ENCODE results near the gene ACTR10. TPM values are rescaled to one million over a fixed set of nuclear protein-coding genes. Genes with fewer than 3 reads are reported as not detected.

Gene ACTR10
- total and polyA plus RNA-seq, 12 donors: 49.0 to 167 (median 82.5) TPM

DNA sequence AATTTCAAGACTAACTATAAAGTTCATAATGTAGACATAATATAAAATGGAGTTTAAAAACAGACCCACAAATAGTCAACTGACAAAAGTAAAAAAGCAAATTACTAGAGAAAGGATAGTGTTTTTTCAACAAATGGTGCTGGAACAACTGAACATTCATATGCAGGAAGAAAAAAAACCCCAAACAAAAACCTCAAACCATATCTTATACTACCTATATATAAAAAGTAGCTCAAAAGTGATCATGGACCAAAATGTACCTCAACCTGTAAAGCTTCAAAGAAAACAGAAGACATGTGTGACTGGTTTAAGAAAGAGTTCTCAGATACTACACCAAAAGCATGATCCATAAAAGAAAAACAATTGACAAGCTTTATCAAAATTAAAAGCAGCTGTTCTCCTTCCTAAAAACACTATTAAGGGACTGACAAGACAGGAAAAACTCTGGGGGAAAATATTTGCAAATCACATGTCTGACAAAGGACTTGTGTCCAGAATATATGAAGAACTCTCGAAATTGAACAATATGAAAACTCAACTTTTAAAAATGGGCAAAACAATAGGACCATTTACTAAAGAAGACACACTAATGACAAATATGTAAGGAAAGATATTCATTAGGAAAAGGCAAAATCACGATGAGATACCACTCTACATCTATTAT lies 75.7 kb downstream of the ACTR10 start:
- H3K9me3 ChIP-seq (replicated peaks in 1 of 3): no peaks in the 10 kb centered on the region
- no peak overlapping the region for H3K27ac ChIP-seq
- intact Hi-C loops (cut with DNase I): no loop called here
- no peak for DNase-seq
- peaks cover 0 to 57% of the 10 kb centered on the region in 2 donors for H3K36me3 ChIP-seq (replicated peaks in 1 of 2)
- no peaks in the 10 kb centered on the region for H3K27me3 ChIP-seq
- no peak overlapping the region for H3K4me3 ChIP-seq
- 79 to 86% (median 83%) methylated on average over 2 of the region's 2 CpGs for WGBS, 4 donors
- H3K4me1 ChIP-seq (replicated peaks in 1 of 2): peaks cover 2 to 20% of the 10 kb centered on the region in 2 donors
- no peak for TF ChIP-seq POLR2A (IDR thresholded peaks at IDR 0.05)
- TF ChIP-seq, protein P1, sequence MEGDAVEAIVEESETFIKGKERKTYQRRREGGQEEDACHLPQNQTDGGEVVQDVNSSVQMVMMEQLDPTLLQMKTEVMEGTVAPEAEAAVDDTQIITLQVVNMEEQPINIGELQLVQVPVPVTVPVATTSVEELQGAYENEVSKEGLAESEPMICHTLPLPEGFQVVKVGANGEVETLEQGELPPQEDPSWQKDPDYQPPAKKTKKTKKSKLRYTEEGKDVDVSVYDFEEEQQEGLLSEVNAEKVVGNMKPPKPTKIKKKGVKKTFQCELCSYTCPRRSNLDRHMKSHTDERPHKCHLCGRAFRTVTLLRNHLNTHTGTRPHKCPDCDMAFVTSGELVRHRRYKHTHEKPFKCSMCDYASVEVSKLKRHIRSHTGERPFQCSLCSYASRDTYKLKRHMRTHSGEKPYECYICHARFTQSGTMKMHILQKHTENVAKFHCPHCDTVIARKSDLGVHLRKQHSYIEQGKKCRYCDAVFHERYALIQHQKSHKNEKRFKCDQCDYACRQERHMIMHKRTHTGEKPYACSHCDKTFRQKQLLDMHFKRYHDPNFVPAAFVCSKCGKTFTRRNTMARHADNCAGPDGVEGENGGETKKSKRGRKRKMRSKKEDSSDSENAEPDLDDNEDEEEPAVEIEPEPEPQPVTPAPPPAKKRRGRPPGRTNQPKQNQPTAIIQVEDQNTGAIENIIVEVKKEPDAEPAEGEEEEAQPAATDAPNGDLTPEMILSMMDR (IDR thresholded peaks at IDR 0.05): no peak

DNA sequence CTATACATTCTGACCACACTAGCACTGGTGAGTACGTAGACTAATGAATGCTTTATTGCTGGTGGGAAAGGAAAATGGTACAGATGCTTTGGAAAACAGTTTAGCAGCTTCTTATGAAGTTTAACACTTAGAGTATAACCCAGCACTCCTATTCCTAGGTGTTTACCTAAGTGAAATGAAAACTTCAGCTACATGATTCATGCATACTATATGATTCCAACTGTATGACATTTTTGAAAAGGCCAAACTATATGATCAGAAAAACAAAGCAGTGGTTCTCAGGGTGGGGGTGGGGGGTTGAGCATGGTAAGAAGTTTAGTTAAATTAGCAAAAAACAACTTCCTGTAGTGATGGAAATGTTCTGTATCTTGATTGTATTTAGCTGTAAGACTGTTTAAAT lies 76.3 kb downstream of the ACTR10 start:
- no peak overlapping the region for H3K4me3 ChIP-seq
- TF ChIP-seq, protein P1 (IDR thresholded peaks at IDR 0.05): no peak
- H3K9me3 ChIP-seq (replicated peaks in 1 of 3): no peaks in the 10 kb centered on the region
- H3K27ac ChIP-seq: no peak overlapping the region
- peaks cover 7 to 22% of the 10 kb centered on the region in 2 donors for H3K4me1 ChIP-seq (replicated peaks in 1 of 2)
- intact Hi-C loops (cut with DNase I): no loop called here
- whole genome bisulfite sequencing, 4 donors: 81 to 89% (median 86%) methylated on average over 1 of the region's 1 CpG
- DNase-seq: no peak
- H3K27me3 ChIP-seq: no peaks in the 10 kb centered on the region
- H3K36me3 ChIP-seq (replicated peaks in 1 of 2): peaks cover 0 to 52% of the 10 kb centered on the region in 2 donors

- DNase-seq: no peak
- 95 to 99% (median 96%) methylated on average over 8 of the region's 8 CpGs for WGBS, 4 donors
- H3K36me3 ChIP-seq (replicated peaks in 1 of 2): peaks cover 0 to 33% of the 10 kb centered on the region in 2 donors
Measured at GRCh38 chr14:58278177-58278576, 78.2 kb downstream of the ACTR10 start.

DNA sequence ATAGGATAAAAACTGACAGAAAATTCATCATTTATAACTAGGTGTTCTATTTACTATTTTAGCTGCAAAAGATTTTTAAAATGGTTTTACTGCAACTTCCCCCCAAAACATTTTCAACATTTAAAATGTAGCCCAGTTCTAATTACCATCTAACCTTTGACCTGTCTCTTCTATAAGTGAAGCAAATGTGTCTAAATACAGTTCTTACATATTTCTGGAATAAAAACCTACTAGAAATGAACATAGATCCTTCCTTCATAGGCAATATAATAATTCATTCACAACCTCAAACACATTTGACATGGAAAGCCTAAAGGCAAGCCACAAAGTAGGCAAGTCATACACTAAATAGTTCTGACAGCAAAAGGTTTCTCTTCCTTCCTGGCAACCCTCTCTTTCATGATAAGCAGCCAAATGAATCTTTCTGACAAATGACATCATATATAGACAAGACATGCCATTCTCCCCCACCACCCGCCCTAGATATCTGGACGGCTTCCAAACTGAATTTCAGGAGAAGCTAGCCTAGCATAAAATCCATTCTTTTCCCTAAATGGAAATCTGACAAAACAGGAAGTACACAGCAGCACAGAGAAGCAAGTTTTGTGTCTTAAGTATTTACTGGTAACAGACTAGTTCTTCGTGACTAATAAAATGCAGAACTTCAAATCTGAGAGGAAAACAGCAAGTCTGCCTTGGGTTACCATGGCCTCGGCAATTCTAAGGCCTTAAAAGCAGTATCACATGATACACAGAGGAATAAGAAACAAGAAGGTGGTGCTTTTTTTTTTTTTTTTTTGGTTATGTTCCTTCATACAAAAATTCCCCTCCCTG lies 81.2 kb downstream of the ACTR10 start:
- H3K36me3 ChIP-seq (replicated peaks in 1 of 2): peaks cover 0 to 45% of the 10 kb centered on the region in 2 donors
- H3K27me3 ChIP-seq: no peaks in the 10 kb centered on the region
- H3K9me3 ChIP-seq (replicated peaks in 1 of 3): no peaks in the 10 kb centered on the region
- peaks cover 13 to 32% of the 10 kb centered on the region in 2 donors for H3K4me1 ChIP-seq (replicated peaks in 1 of 2)
- peak overlapping the region; percentile 36 to 82 (median 61) for H3K27ac ChIP-seq
- TF ChIP-seq, protein P1 (IDR thresholded peaks at IDR 0.05): no peak
- no peak for TF ChIP-seq POLR2A (IDR thresholded peaks at IDR 0.05)
- peak; percentile 57 to 88 (median 70) for DNase-seq
- H3K4me3 ChIP-seq: peak overlapping the region in 1 of 4 donors; percentile 19
- 3 to 6% (median 4%) methylated on average over 4 of the region's 4 CpGs for WGBS, 4 donors
- intact Hi-C loops (cut with DNase I): no loop called here

More at GRCh38 chr14:58278177-58278576, 78.2 kb downstream of the ACTR10 start:
- H3K9me3 ChIP-seq (replicated peaks in 1 of 3): no peaks in the 10 kb centered on the region
- no peaks in the 10 kb centered on the region for H3K27me3 ChIP-seq
- intact Hi-C loops (cut with DNase I): no loop called here
- no peak overlapping the region for H3K4me3 ChIP-seq
- no peak overlapping the region for H3K27ac ChIP-seq
- no peak for TF ChIP-seq POLR2A (IDR thresholded peaks at IDR 0.05)
- TF ChIP-seq, protein P1 (IDR thresholded peaks at IDR 0.05): no peak
- H3K4me1 ChIP-seq (replicated peaks in 1 of 2): peaks cover 13 to 34% of the 10 kb centered on the region in 2 donors
